NCI-H2196 treated with DMSO at 0.1 percent for 48 hours (cell line): Measurements from ENCODE around the gene PRRC2A.

ENCODE experiments used
- DNase-seq: peaks from one replicate; lab custom pipeline; 2025; ENCODE audit not compliant: unreplicated experiment; lab: John Stamatoyannopoulos, UW

The PRRC2A gene

GRCh38 chr6:31622684-31623091, 2.2 kb downstream of the PRRC2A start:
- no peak for DNase-seq

- DNase-seq, result no peak
Observed at GRCh38 chr6:31624070-31624469, 3.6 kb downstream of the PRRC2A start.

- no peak for DNase-seq
Observed at GRCh38 chr6:31626952-31627351, 6.4 kb downstream of the PRRC2A start.

- no peak for DNase-seq
Observed at GRCh38 chr6:31627690-31628287, 7.3 kb downstream of the PRRC2A start.

GRCh38 chr6:31629014-31629413, 8.5 kb downstream of the PRRC2A start:
- DNase-seq, result no peak

GRCh38 chr6:31630177-31630934, 9.8 kb downstream of the PRRC2A start:
- no peak for DNase-seq

GRCh38 chr6:31631209-31631608, 10.7 kb downstream of the PRRC2A start:
- DNase-seq, result no peak

GRCh38 chr6:31631681-31632278, 11.3 kb downstream of the PRRC2A start:
- no peak for DNase-seq

GRCh38 chr6:31632279-31632946, 11.9 kb downstream of the PRRC2A start:
- DNase-seq, result no peak

GRCh38 chr6:31633447-31633846, 12.9 kb downstream of the PRRC2A start:
- DNase-seq, result no peak

GRCh38 chr6:31634131-31634530, 13.6 kb downstream of the PRRC2A start:
- DNase-seq, result no peak

GRCh38 chr6:31634969-31635575, 14.6 kb downstream of the PRRC2A start:
- no peak for DNase-seq

- no peak for DNase-seq
Observed at GRCh38 chr6:31636698-31637596, 16.4 kb downstream of the PRRC2A start.

GRCh38 chr6:31639043-31639442, 18.5 kb downstream of the PRRC2A start:
- no peak for DNase-seq

GRCh38 chr6:31639449-31639861, 18.9 kb downstream of the PRRC2A start:
- DNase-seq, result no peak

GRCh38 chr6:31640612-31641011, 20.1 kb downstream of the PRRC2A start:
- DNase-seq, result no peak

GRCh38 chr6:31641370-31641769, 20.9 kb downstream of the PRRC2A start:
- no peak for DNase-seq

- no peak for DNase-seq
Observed at GRCh38 chr6:31642798-31643570, 22.5 kb downstream of the PRRC2A start.

GRCh38 chr6:31643818-31644454, 23.4 kb downstream of the PRRC2A start:
- DNase-seq, result no peak
